K562 (cell line): ENCODE measurements around the gene HYI.

Source experiments
- ATF7 ChIP-seq: fragments of 450-650 bp; IDR thresholded peaks from 2 replicates; pipeline ENCODE4 v1.7.1; 2014; ENCODE audit warnings: mild to moderate bottlenecking, moderate library complexity
- BDP1 ChIP-seq: IDR thresholded peaks from 3 replicates; pipeline ENCODE4 v1.6.1; 2011; ENCODE audit not compliant: insufficient read length, insufficient read depth
- BRF1 ChIP-seq: IDR thresholded peaks from 3 replicates; pipeline ENCODE4 v1.6.1; 2011; ENCODE audit warnings: borderline replicate concordance, mild to moderate bottlenecking; ENCODE audit not compliant: insufficient read length; ENCODE audit errors: extremely low read depth
- ELF1 ChIP-seq: fragments of 200-800 bp; sonication (Bioruptor generic); IDR thresholded peaks from 2 replicates; pipeline ENCODE4 v1.6.1; 2016; ENCODE audit warnings: missing genetic modification characterization, missing compliant biosample characterization
- HDAC6 ChIP-seq: IDR thresholded peaks from 2 replicates; pipeline ENCODE4 v1.6.1; 2012; ENCODE audit warnings: low read depth, mild to moderate bottlenecking, control low read depth, inconsistent platforms, low read length, moderate library complexity
- NR1H2 ChIP-seq: sonication (generic); formaldehyde crosslinking; IDR thresholded peaks from 2 replicates; pipeline ENCODE4 v1.4.0; 2020; ENCODE audit warnings: mild to moderate bottlenecking, missing genetic modification reagents
- RAD51 ChIP-seq: fragments of 450-650 bp; IDR thresholded peaks from 2 replicates; pipeline ENCODE4 v1.7.1; 2016; ENCODE audit warnings: low read depth, mild to moderate bottlenecking, borderline replicate concordance
- RFX5 ChIP-seq: IDR thresholded peaks from 2 replicates; pipeline ENCODE4 v1.6.1; 2011; ENCODE audit warnings: low read depth, mild to moderate bottlenecking, improper control_type of control experiment, low read length
- YY1 ChIP-seq, 3 experiments: IDR thresholded peaks; 2 replicates each; pipeline ENCODE4 v1.6.1; 2011; ENCODE audit warnings: low read length in 2 of 3, mild to moderate bottlenecking in 2 of 3, moderate library complexity in 2 of 3, borderline replicate concordance in 1 of 3, control low read depth in 1 of 3, low read depth in 1 of 3; ENCODE audit not compliant: insufficient read depth in 3 of 3, insufficient replicate concordance in 2 of 3, control insufficient read depth in 1 of 3, insufficient read length in 1 of 3; ENCODE audit errors: extremely low read depth in 1 of 3
- ZNF24 ChIP-seq: fragments of 450-650 bp; IDR thresholded peaks from 2 replicates; pipeline ENCODE4 v1.6.1; 2016
- ZNF324 ChIP-seq: fragments of 250-450 bp; sonication (Bioruptor Pico); IDR thresholded peaks from 2 replicates; pipeline ENCODE4 v1.4.0; 2020; ENCODE audit warnings: mild to moderate bottlenecking
- ZNF431 ChIP-seq: sonication (generic); formaldehyde crosslinking; IDR thresholded peaks from 2 replicates; pipeline ENCODE4 v1.8.0; 2022; ENCODE audit warnings: mild to moderate bottlenecking, missing genetic modification reagents
- TF ChIP-seq, protein P1 (sequence below): fragments of 450-650 bp; IDR thresholded peaks from 2 replicates; pipeline ENCODE4 v1.6.1; 2016
- TF ChIP-seq, protein P2 (sequence below), 3 experiments: IDR thresholded peaks in 2 of 3; conservative IDR thresholded peaks in 1 of 3; 2 replicates each; pipeline ENCODE4 v1.5.1; 2011 to 2012; ENCODE audit warnings: low read length in 3 of 3, mild to moderate bottlenecking in 3 of 3, control low read depth in 2 of 3, improper control_type of control experiment in 1 of 3, inconsistent platforms in 1 of 3, low read depth in 1 of 3, mixed read lengths in 1 of 3, moderate library complexity in 1 of 3; ENCODE audit not compliant: insufficient read depth in 2 of 3

DNA sequence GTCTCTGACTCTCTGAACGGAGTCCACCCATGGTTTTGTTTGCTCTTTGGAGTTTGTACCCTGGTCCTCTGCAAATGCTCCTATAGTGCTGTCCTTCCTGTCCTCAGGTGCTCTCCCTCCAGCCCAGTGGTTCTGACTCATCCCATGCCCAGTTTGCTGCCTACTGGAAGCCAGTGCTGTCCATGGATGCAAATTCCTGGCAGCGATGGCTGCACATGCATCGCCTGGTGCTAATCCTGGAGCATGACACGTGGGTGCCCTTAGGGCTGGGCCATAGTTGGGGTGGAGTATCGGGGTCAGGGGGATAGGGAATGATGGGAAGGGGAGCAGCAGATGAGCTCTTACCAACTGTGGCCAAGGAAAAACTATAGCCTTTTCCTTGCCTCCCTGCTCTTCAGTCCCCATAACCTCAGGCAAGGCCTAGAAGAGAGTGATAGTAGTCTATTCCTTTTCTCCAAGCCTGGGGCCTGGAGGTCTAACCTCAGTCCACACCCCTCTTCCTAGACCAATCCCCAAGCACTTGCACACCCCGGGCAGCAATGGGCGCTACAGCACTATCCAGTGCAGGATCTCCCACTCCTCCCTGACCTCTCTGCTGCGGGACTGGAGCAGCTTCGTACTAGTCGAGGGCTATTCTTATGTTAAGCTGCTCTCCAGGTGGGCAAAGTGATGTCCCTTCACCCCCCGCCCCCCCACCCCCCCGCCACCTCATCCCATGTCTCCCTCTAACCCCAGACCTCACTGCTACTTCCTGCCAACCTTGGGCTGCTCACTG lies 31.6 kb downstream of the HYI start:
- TF ChIP-seq, protein P1, sequence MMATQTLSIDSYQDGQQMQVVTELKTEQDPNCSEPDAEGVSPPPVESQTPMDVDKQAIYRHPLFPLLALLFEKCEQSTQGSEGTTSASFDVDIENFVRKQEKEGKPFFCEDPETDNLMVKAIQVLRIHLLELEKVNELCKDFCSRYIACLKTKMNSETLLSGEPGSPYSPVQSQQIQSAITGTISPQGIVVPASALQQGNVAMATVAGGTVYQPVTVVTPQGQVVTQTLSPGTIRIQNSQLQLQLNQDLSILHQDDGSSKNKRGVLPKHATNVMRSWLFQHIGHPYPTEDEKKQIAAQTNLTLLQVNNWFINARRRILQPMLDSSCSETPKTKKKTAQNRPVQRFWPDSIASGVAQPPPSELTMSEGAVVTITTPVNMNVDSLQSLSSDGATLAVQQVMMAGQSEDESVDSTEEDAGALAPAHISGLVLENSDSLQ, result no peak
- TF ChIP-seq ZNF431 (CRISPR knock-in tag) (no peak), BDP1 (no peak), ZNF24 (no peak), NR1H2 (no peak), RAD51 (no peak), BRF1 (no peak), ZNF324 (CRISPR knock-in tag) (no peak), RFX5 (no peak), HDAC6 (no peak), ELF1 (no peak), YY1 (IDR thresholded peaks at IDR 0.05; ENCODE audit: borderline replicate concordance in 1 of 3, control insufficient read depth in 1 of 3, extremely low read depth in 1 of 3, insufficient read depth in 3 of 3, insufficient read length in 1 of 3, insufficient replicate concordance in 2 of 3, low read depth in 1 of 3, low read length in 2 of 3) (no peak), ATF7 (no peak)
- TF ChIP-seq, protein P2, sequence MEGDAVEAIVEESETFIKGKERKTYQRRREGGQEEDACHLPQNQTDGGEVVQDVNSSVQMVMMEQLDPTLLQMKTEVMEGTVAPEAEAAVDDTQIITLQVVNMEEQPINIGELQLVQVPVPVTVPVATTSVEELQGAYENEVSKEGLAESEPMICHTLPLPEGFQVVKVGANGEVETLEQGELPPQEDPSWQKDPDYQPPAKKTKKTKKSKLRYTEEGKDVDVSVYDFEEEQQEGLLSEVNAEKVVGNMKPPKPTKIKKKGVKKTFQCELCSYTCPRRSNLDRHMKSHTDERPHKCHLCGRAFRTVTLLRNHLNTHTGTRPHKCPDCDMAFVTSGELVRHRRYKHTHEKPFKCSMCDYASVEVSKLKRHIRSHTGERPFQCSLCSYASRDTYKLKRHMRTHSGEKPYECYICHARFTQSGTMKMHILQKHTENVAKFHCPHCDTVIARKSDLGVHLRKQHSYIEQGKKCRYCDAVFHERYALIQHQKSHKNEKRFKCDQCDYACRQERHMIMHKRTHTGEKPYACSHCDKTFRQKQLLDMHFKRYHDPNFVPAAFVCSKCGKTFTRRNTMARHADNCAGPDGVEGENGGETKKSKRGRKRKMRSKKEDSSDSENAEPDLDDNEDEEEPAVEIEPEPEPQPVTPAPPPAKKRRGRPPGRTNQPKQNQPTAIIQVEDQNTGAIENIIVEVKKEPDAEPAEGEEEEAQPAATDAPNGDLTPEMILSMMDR (IDR thresholded peaks at IDR 0.05 in 2 of 3, conservative IDR thresholded peaks at IDR 0.05 in 1 of 3; ENCODE audit: insufficient read depth in 2 of 3, low read depth in 1 of 3, low read length in 3 of 3), result no peak
